Measurements from ENCODE around the gene ATP6V1F. TPM values are rescaled to one million over a fixed set of nuclear protein-coding genes. Genes with fewer than 3 reads are reported as not detected.

Gene ATP6V1F
- total RNA-seq, 4 donors from 2014 or later: 67.7 to 101 (median 84.5) TPM

- H3K4me3 ChIP-seq: peak overlapping the region; percentile 72 to 83
- peaks cover 3 to 97% (median 58%) of the 10 kb centered on the region in 3 donors for H3K4me1 ChIP-seq
- TF ChIP-seq EP300 (IDR thresholded peaks at IDR 0.05) (no peak), POLR2AphosphoS5 (IDR thresholded peaks at IDR 0.05) (no peak), CTCF (IDR thresholded peaks at IDR 0.05) (peak in 1 of 4 experiments; percentile 2), POLR2A (IDR thresholded peaks at IDR 0.05) (peak; percentile 5 to 10)
- ATAC-seq: peak; percentile 2
- peak overlapping the region; percentile 90 to 96 (median 94) for H3K27ac ChIP-seq
- peaks cover 0 to 27% of the 10 kb centered on the region in 2 donors for H3K36me3 ChIP-seq
- WGBS, 2 donors (ENCODE audit: low coverage in 1 of 2): 0 to 6% methylated on average over 1 to 3 of the region's 22 CpGs
- H3K27me3 ChIP-seq: no peaks in the 10 kb centered on the region
- H3K9me3 ChIP-seq: no peaks in the 10 kb centered on the region
Measured at GRCh38 chr7:128831994-128832879, 30.4 kb upstream of the ATP6V1F start.

- no peaks in the 10 kb centered on the region for H3K9me3 ChIP-seq
- TF ChIP-seq POLR2A (IDR thresholded peaks at IDR 0.05) (no peak), POLR2AphosphoS5 (IDR thresholded peaks at IDR 0.05) (no peak)
- peaks cover 0 to 33% of the 10 kb centered on the region in 2 donors for H3K36me3 ChIP-seq
- peaks cover 3 to 96% (median 57%) of the 10 kb centered on the region in 3 donors for H3K4me1 ChIP-seq
- no peak for ATAC-seq
- H3K27ac ChIP-seq: peak overlapping the region; percentile 90 to 96 (median 94)
- H3K27me3 ChIP-seq: no peaks in the 10 kb centered on the region
- WGBS, 2 donors (ENCODE audit: low coverage in 1 of 2): no CpG with 5 or more reads among the region's 2 CpGs
- peak overlapping the region; percentile 72 to 83 for H3K4me3 ChIP-seq
Measured at GRCh38 chr7:128832880-128833147, 29.8 kb upstream of the ATP6V1F start.

- Histone ChIP-seq H3K36me3 (peaks cover 0 to 38% of the 10 kb centered on the region in 2 donors), H3K4me1 (peaks cover 3 to 90% (median 53%) of the 10 kb centered on the region in 3 donors), H3K27ac (peak overlapping the region; percentile 90 to 96 (median 94)), H3K4me3 (peak overlapping the region; percentile 72 to 83), H3K27me3 (no peaks in the 10 kb centered on the region), H3K9me3 (no peaks in the 10 kb centered on the region)
- TF ChIP-seq POLR2AphosphoS5 (IDR thresholded peaks at IDR 0.05): peak; percentile 27
- TF ChIP-seq POLR2A (IDR thresholded peaks at IDR 0.05): no peak
- ATAC-seq: peak; percentile 37
- WGBS, 2 donors (ENCODE audit: low coverage in 1 of 2): 6 to 8% methylated on average over 5 to 6 of the region's 13 CpGs
Measured at GRCh38 chr7:128833148-128833945, 29.3 kb upstream of the ATP6V1F start.

- Histone ChIP-seq H3K4me3 (peak overlapping the region in 1 of 2 donors; percentile 72), H3K36me3 (peaks cover 0 to 44% of the 10 kb centered on the region in 2 donors), H3K4me1 (peaks cover 3 to 84% (median 51%) of the 10 kb centered on the region in 3 donors), H3K27ac (peak overlapping the region; percentile 90 to 96 (median 94)), H3K9me3 (no peaks in the 10 kb centered on the region), H3K27me3 (no peaks in the 10 kb centered on the region)
- TF ChIP-seq POLR2A (IDR thresholded peaks at IDR 0.05): no peak
- TF ChIP-seq POLR2AphosphoS5 (IDR thresholded peaks at IDR 0.05): no peak
- TF ChIP-seq CTCF (IDR thresholded peaks at IDR 0.05): no peak
- TF ChIP-seq EP300 (IDR thresholded peaks at IDR 0.05): no peak
- WGBS, 2 donors (ENCODE audit: low coverage in 1 of 2): no CpG with 5 or more reads among the region's 4 CpGs
- ATAC-seq: no peak
Measured at GRCh38 chr7:128833946-128834325, 28.7 kb upstream of the ATP6V1F start.

- ATAC-seq: no peak
Measured at GRCh38 chr7:128835231-128835751, 27.4 kb upstream of the ATP6V1F start.

More at GRCh38 chr7:128835231-128835751, 27.4 kb upstream of the ATP6V1F start:
- Histone ChIP-seq H3K4me1 (peaks cover 0 to 74% (median 43%) of the 10 kb centered on the region in 3 donors), H3K9me3 (no peaks in the 10 kb centered on the region), H3K36me3 (peaks cover 0 to 58% of the 10 kb centered on the region in 2 donors), H3K27ac (peak overlapping the region in 3 of 4 donors; percentile 94 to 96 (median 95)), H3K27me3 (no peaks in the 10 kb centered on the region), H3K4me3 (no peak overlapping the region)
- TF ChIP-seq CTCF (IDR thresholded peaks at IDR 0.05): no peak
- no peak for TF ChIP-seq POLR2AphosphoS5 (IDR thresholded peaks at IDR 0.05)
- no CpG with 5 or more reads among the region's 16 CpGs for WGBS, 2 donors (ENCODE audit: low coverage in 1 of 2)

Data from gastroesophageal sphincter (tissue), 4 donors.